ENCODE results near the gene SLIT3.

SLIT3 gene

DNA sequence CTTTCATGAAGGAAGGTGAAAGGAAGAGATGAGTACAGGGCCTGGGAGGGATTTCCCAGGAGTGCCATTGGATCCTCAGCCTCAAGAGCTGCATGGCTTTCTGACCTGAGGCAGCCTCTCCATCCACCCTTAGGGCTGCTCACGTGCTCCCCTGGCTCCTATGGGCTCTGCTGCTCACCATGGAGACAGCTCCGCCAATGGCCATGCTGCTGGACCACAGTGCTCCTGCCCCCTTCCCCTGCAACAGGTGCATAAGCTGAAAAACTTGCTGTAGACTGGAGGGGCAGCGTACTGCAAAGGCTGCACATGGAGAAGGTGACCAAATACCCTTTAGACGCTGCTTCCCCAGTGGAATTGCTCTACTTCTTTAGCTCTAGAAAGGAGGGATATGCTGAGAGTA, 609.0 kb downstream of the SLIT3 start:
- TF ChIP-seq, protein P1, sequence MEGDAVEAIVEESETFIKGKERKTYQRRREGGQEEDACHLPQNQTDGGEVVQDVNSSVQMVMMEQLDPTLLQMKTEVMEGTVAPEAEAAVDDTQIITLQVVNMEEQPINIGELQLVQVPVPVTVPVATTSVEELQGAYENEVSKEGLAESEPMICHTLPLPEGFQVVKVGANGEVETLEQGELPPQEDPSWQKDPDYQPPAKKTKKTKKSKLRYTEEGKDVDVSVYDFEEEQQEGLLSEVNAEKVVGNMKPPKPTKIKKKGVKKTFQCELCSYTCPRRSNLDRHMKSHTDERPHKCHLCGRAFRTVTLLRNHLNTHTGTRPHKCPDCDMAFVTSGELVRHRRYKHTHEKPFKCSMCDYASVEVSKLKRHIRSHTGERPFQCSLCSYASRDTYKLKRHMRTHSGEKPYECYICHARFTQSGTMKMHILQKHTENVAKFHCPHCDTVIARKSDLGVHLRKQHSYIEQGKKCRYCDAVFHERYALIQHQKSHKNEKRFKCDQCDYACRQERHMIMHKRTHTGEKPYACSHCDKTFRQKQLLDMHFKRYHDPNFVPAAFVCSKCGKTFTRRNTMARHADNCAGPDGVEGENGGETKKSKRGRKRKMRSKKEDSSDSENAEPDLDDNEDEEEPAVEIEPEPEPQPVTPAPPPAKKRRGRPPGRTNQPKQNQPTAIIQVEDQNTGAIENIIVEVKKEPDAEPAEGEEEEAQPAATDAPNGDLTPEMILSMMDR (IDR thresholded peaks at IDR 0.05; ENCODE audit: low read depth, low read length, missing control alignments) = no peak
- no peak for DNase-seq (ENCODE audit: low read depth)

DNA sequence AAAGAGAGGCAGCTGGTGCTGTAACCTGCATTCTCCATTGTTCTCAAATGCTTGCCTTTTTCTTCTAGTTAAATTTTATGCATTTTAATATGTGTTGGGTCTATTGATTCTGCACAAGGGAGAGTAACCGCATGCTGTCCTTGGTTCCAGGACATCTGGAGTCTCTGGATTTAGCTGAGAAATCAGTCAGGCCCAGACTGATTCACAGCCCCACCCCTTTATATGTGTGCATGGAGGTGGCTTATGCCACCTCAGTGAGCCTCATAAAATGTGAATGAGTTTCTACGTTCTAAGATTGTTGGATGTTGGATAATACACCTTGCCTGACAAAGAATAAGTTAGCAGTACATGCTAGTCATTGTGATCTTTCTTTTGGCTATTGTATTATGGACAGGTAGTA, 611.7 kb downstream of the SLIT3 start:
- TF ChIP-seq, protein P1 (IDR thresholded peaks at IDR 0.05; ENCODE audit: low read depth, low read length, missing control alignments) = no peak
- H3K4me3 ChIP-seq (ENCODE audit: low read depth, low read length) = no peak overlapping the region
- no peak for DNase-seq (ENCODE audit: low read depth)

More for the DNA sequence above, 609.0 kb downstream of the SLIT3 start:
- no peak overlapping the region for H3K4me3 ChIP-seq (ENCODE audit: low read depth, low read length)

DNA sequence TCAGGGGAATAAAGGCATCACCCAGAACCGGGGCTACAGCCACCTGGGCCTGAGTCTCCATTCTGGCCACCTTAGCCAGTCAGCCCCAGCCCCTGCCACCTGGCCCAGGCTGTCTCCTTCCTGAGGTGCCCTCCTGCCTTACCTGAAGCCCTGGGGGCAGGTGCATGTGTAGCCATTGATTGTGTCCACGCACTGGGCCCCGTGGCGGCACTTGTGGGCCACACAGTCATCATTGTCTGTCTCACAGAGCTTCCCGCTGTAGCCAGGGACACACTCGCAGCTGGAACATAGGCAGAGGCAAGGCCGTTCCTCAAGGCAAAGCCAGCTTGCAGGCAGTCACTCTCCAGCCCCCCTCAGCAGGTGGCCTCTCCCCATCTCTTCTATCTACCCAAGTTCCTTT, 614.1 kb downstream of the SLIT3 start:
- TF ChIP-seq, protein P1 (IDR thresholded peaks at IDR 0.05; ENCODE audit: low read depth, low read length, missing control alignments) = no peak
- DNase-seq (ENCODE audit: low read depth) = no peak
- H3K4me3 ChIP-seq (ENCODE audit: low read depth, low read length) = no peak overlapping the region

DNA sequence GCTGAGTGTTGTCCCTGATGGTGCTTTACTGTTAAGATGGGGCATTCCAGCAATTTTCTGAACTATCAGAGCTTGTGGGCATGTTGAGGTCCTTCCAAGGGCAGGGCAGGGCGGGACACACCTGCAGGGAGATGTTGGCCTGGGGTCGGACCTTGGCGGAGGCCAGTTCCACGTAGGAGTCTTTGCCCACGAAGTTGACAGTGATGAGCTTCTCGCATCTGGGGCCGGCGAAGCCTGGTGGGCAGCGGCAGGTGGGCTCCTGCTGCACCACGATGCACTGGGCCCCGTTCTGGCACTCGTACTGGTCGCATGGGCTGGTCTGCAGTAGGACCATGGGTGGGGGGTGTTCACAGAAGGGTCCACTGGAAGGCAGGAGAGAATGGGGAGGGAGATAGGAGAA, 615.4 kb downstream of the SLIT3 start:
- TF ChIP-seq, protein P1 (IDR thresholded peaks at IDR 0.05; ENCODE audit: low read depth, low read length, missing control alignments) = no peak
- DNase-seq (ENCODE audit: low read depth) = no peak
- no peak overlapping the region for H3K4me3 ChIP-seq (ENCODE audit: low read depth, low read length)

DNA sequence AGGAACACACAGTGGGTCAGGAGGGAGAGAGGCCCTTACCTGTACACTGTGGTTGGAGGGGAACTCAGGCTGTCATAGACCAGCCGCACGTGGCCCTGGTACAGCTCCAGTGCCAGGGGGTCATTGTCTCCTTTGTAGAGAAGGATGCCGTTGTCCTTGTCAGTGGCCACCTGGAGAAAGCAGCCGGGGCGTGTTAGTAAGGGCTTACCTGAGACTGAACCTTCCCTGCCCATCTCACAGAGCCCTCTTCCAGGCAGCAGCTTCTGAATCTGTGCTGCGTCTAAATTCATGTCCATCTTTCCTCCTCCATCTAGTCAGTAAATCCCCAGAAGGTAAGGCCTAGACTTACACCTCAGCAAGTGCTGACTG, 617.0 kb downstream of the SLIT3 start:
- no peak for DNase-seq (ENCODE audit: low read depth)

DNA sequence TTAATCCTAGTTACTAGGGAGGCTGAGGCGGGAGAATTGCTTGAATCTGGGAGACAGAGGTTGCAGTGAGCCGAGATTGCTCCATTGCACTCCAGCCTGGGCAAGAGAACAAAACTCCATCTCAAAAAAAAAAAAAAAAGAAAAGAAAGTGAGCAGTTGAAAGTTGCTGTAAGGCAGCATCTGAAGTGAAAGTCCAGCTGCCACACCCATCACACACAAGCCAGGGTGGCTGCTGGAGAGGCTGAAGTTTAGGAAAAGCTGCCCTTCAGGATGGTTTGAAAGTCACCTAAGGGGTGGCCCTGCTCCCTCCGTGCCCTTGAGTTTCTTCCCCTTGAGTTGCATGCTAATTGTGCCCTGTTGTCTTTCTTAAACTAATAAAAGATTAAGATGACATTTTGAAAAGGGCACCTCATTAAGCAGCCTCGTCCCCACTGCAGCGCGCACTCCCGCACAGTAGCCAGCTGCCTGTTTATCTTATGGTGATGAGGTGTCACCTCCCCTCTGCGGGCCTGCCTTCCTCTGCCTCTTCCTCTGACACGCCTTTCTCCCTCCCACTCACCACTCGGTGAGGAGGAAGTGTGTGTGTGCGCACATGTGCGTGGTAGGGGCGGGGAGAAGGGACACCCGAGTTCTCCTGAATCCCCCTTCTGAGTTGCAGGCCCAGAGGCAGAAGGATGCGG, 617.6 kb downstream of the SLIT3 start:
- no peak overlapping the region for H3K4me3 ChIP-seq (ENCODE audit: low read depth, low read length)
- TF ChIP-seq, protein P1 (IDR thresholded peaks at IDR 0.05; ENCODE audit: low read depth, low read length, missing control alignments) = no peak
- no peak for DNase-seq (ENCODE audit: low read depth)

More for the DNA sequence above, 617.0 kb downstream of the SLIT3 start:
- TF ChIP-seq, protein P1 (IDR thresholded peaks at IDR 0.05; ENCODE audit: low read depth, low read length, missing control alignments) = no peak
- no peak overlapping the region for H3K4me3 ChIP-seq (ENCODE audit: low read depth, low read length)

DNA sequence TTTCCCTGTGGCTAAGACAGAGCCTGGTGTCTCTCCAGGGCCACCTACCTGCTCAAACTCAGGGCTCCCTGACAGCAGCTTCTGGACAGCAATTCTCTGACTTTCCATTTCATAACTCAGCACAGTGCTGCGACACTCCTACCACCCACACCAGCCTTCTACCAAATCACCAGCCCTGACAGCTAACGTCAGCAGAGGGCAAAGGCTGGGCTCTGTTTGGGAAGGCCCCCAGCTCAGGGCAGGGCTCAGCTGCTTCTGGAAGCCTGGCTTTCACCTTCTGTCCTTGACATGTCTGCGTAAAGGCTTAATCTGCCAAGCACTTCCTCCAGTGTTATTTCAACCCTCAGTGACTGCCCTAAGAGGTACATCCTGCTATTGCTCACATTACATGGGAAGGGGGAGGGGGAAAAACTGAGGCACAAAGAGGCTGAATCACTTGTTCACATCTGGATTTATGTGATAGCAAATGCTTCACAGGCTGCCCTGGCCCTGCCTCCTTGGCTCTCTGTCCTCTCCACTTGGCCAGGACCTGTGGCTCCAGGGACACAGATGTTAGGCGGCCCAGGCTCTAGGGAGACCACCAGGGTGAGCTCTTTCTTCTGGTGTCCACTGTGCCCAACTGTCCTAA, 619.3 kb downstream of the SLIT3 start:
- TF ChIP-seq, protein P1 (IDR thresholded peaks at IDR 0.05; ENCODE audit: low read depth, low read length, missing control alignments) = no peak
- H3K4me3 ChIP-seq (ENCODE audit: low read depth, low read length) = no peak overlapping the region
- DNase-seq (ENCODE audit: low read depth) = no peak
